ENCODE measurements around the gene THBD.

DNA sequence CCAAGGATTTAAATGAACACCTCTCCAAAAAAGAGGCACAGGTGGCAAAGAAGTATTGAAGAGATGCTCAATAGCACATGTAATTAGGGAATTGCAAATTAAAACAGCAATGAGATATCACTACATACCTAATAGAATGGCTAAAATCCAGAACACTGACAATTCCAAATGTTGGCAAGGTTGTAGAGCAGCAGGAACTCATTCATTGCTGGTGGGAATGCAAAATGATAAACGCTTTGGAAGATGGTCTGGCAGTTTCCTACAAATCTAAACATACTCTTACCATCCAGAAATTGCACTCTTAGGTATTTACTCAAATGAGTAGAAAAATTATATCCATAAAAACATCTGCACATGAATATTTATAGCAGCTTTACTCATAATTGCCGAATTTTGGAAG is 19.6 kb upstream of the THBD start:
- TF ChIP-seq KDM1A (IDR thresholded peaks at IDR 0.05) (no peak), RNF2 (IDR thresholded peaks at IDR 0.05) (no peak), NONO (IDR thresholded peaks at IDR 0.05; ENCODE audit: low read depth in 2 of 2, low read length in 1 of 2) (no peak), ELF1 (tag; IDR thresholded peaks at IDR 0.05) (no peak), ZNF77 (CRISPR knock-in tag; IDR thresholded peaks at IDR 0.05) (no peak), NCOA1 (IDR thresholded peaks at IDR 0.05; ENCODE audit: low read depth) (no peak)
- TF ChIP-seq, protein P1, sequence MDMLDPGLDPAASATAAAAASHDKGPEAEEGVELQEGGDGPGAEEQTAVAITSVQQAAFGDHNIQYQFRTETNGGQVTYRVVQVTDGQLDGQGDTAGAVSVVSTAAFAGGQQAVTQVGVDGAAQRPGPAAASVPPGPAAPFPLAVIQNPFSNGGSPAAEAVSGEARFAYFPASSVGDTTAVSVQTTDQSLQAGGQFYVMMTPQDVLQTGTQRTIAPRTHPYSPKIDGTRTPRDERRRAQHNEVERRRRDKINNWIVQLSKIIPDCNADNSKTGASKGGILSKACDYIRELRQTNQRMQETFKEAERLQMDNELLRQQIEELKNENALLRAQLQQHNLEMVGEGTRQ (CRISPR knock-in tag; IDR thresholded peaks at IDR 0.05), result no peak
- TF ChIP-seq, protein P2, sequence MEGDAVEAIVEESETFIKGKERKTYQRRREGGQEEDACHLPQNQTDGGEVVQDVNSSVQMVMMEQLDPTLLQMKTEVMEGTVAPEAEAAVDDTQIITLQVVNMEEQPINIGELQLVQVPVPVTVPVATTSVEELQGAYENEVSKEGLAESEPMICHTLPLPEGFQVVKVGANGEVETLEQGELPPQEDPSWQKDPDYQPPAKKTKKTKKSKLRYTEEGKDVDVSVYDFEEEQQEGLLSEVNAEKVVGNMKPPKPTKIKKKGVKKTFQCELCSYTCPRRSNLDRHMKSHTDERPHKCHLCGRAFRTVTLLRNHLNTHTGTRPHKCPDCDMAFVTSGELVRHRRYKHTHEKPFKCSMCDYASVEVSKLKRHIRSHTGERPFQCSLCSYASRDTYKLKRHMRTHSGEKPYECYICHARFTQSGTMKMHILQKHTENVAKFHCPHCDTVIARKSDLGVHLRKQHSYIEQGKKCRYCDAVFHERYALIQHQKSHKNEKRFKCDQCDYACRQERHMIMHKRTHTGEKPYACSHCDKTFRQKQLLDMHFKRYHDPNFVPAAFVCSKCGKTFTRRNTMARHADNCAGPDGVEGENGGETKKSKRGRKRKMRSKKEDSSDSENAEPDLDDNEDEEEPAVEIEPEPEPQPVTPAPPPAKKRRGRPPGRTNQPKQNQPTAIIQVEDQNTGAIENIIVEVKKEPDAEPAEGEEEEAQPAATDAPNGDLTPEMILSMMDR (IDR thresholded peaks at IDR 0.05 in 2 of 3, conservative IDR thresholded peaks at IDR 0.05 in 1 of 3; ENCODE audit: insufficient read depth in 2 of 3, low read depth in 1 of 3, low read length in 3 of 3), result no peak
- TF ChIP-seq, protein P3, sequence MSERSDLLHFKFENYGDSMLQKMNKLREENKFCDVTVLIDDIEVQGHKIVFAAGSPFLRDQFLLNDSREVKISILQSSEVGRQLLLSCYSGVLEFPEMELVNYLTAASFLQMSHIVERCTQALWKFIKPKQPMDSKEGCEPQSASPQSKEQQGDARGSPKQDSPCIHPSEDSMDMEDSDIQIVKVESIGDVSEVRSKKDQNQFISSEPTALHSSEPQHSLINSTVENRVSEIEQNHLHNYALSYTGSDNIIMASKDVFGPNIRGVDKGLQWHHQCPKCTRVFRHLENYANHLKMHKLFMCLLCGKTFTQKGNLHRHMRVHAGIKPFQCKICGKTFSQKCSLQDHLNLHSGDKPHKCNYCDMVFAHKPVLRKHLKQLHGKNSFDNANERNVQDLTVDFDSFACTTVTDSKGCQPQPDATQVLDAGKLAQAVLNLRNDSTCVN (CRISPR knock-in tag; IDR thresholded peaks at IDR 0.05), result no peak
